Activated T-cell treated with anti-CD3 and anti-CD28 coated beads, Interleukin-2, amount 50 U/mL, for 1 hour (primary cell): Measurements from ENCODE around the gene GFER.
"Not testable (repeated sequence)": the region's sequence is repeated elsewhere in the genome, so short reads cannot be mapped to it uniquely, and the experiment has no call there.

Experiments
- DNase-seq: peaks from one replicate; pipeline ENCODE4 v3.0.0-alpha.2; 2020

The GFER gene

DNA sequence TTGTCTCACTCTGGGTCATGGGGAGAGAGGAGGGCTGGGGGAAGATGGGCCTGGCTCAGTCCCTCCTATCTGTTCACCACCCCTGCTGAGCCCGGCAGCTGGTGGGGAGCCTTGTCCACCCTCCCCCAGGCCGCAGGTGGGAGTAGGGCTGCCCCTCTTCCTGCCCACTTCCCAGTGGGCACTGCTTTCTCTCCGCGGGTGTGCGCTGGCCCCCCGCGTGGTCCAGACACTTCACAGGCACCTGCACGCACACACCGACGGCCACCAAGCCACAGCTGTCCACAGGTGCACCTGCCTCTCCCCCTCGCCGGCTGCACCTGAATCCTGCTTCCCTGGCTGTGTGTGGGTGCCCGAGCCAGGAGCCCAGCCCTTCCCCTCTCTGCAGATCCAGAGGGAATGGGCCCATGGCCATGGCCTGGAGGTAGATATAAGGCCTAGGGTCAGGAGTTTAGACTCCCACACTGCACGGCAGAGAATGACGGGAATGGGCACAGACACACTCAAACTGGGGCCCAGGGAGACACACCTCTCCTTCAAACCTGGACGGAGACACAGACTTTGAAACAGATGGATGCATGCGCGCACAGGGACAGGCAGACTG is 44.7 kb downstream of the GFER start:
- no peak for DNase-seq

DNA sequence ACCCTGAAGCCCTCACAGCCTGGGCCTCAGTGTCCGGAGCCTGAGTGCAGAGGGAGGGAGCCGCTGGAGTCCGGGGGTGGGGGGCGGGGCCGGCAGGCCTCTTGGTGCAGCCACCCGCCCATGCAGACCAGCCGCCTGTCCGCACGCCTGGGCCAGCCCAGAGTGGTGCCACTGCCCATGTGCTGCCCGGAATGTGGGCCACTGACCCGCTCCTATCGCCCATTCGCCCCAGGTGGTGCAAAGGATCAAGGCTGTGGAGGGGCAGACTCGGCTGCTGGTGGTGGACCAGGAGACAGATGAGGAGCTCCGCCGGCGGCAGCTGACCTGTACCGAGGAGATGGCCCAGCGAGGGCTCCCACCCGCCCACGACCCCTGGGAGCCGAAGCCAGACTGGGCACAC is 45.4 kb downstream of the GFER start:
- DNase-seq: no peak

DNA sequence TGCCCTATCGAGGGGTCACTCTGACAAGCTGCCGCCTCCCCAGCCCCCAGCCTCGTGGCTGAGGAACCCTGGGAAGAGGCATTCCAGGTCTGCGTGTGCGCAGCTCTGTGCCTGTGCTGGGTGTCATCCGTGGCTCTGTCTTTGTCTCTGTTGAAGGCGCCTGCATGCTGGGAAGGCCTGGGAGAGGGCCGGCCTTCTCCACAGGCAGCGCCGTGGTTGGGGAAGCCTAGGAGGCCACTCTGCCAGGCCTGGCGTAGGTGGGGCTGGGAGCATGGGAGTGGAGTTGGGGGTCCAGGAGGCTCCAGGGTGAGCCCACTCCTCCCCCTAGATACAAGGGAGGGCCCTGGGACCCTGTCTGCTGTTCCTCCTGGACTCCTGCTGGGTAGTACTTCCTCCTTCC is 46.0 kb downstream of the GFER start:
- no peak for DNase-seq

DNA sequence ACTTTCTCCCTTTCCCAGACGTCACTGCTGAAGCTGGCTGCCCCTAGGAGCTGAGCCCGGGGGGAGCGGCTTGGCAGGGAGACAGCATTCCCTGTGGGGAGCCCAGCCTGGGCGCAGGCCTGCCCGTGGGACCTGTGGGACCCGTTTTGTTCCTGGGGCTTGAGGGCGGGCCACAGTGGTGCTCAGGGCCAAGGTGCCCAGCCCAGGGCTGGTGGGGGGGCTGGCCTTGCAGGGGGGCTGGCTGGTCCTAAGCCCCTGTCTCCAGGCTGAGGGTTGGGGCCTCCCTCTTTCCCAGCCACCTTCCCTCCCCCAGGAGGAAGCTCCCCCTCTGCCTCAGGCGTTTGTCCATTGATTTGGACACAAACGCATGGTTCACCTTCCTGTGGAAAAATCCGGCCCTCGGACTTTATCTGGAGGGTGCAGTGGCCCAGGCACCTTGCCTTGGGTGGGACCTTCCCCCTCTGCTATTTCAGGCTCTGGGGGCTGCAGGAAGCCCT is 47.1 kb downstream of the GFER start:
- no peak for DNase-seq

DNA sequence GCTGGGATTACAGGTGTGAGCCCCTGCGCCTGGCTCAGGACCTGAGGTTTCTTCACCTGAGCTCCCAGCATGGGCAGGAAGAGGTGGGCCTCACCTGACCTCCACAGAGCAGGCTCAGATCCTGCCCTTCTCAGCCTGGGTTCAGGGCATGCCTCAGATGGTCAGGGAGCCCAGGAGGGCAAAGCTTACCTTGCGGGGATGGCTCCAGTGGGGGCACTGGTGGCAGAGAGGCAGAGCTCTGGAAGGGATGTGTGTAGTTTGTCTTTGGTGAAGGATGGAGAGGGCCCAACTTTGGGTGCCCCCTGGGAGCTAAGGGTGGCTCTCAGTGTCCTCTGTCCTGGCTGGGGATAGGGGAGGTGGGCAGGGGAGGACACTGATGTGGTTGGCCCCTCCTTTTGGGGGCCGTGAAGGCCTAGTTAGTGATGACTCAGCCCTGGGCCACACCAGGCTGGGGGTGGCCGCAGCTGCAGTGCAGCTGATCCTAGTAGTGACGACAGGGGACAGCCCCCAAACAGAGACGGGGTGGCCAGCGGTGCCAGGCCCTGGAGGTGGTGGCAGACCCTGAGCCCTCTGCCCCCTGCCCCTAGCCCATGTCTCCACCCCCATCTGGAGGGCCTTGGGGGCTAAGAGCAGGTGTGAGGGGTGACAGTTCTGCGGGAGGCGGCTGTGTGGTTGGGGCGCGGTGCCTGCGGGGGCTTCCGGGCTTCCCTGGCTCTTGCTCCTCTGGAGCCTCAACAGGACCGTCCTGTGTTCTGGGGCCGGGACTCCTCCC is 48.5 kb downstream of the GFER start:
- no peak for DNase-seq

DNA sequence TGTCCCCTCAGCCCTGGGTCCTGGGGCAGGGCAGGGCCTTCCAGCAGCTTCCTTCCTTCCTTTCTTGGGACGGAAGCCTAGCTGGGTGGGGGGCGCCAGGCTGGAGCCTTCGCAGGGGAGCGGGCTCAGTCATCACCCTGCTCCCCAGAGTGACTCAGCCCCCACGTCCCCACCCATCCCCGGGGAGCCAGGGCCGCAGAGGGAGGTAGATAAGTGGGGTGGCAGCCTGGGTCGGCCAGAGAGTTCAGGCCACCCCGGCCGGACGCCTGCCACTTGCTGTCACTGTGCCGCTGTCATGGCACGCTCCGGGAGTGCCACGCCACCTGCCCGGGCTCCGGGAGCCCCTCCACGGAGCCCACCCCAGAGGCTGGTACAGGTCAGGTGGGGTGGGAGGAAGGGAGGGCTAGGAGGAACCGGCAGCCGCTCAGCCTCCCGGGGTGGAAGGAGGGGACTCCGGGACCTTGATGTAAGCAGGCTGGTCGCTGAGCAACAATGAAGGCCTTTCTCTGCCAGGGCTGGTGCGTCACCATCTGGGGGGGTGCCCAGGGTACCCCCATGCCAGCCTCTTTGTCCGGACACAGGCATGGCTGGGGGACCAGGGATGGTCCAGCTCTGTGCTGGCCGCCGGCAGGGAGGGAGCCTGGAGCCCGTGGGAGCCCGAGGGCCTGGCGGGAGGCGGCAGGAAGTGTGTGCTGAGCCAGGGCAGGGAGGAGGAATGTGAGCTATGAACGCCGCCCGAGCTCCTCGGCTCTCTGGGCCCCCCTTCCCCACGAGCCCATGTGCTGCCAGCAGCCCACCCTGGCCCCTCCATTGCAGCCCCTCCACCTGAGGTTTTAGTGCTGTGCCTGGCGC is 49.3 kb downstream of the GFER start:
- DNase-seq: no peak

DNA sequence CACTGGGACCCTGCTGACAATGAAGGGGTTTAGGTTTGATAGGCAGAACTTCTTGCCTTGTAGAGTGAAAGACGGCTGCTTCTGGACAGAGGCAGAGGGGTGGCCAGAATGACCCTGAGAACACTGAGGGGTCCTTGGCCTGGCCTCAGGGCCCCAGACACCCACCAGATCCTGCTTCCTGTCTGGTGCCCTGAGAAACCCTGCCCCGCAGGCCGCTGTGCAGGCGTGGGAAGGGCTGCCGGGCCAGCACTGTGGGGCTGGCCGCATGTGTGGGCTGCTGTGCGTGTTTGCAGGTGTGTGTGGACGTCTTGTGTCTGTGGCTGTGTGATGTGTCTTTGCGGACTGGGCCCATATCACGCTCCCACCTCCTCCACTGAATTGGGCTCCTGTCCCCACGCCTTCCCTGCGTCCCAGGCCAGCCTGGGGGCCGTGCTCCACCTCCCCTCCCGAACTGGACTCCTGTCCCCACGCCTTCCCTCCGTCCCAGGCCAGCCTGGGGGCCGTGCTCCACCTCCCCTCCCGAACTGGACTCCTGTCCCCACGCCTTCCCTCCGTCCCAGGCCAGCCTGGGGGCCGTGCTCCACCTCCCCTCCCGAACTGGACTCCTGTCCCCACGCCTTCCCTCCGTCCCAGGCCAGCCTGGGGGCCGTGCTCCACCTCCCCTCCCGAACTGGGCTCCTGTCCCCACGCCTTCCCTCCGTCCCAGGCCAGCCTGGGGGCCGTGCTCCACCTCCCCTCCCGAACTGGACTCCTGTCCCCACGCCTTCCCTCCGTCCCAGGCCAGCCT is 50.1 kb downstream of the GFER start:
- not testable (repeated sequence) for DNase-seq

DNA sequence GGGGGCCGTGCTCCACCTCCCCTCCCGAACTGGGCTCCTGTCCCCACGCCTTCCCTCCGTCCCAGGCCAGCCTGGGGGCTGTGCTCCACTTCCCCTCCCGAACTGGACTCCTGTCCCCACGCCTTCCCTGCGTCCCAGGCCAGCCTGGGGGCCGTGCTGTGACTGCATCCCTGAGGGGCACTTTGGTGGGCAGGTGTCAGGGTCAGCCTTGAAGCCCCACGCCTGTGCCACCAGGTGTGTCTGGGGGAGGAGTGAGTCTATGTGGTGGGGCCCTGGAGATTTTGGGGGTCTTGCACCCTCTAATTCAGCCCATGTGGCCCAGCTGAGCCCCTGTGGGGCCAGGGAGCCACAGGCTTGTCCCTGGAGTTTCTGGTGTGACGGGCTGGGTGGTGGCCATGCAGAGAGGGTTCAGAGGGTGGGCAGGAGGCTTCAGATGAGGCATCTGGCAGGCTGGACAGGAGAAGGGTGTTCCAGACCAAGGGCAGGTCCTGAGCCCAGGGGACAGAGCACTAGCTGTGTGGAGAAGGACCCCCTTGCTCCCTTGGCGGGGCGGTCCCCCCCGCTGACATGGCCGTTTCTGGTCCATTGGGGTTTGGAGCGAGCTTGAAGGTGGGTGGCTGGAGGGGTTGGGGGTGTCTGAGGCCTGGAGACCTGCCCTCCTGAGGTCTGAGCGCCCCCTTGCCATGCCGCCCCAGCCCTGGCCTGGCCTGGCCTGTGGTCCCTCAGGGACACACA is 50.9 kb downstream of the GFER start:
- no peak for DNase-seq

DNA sequence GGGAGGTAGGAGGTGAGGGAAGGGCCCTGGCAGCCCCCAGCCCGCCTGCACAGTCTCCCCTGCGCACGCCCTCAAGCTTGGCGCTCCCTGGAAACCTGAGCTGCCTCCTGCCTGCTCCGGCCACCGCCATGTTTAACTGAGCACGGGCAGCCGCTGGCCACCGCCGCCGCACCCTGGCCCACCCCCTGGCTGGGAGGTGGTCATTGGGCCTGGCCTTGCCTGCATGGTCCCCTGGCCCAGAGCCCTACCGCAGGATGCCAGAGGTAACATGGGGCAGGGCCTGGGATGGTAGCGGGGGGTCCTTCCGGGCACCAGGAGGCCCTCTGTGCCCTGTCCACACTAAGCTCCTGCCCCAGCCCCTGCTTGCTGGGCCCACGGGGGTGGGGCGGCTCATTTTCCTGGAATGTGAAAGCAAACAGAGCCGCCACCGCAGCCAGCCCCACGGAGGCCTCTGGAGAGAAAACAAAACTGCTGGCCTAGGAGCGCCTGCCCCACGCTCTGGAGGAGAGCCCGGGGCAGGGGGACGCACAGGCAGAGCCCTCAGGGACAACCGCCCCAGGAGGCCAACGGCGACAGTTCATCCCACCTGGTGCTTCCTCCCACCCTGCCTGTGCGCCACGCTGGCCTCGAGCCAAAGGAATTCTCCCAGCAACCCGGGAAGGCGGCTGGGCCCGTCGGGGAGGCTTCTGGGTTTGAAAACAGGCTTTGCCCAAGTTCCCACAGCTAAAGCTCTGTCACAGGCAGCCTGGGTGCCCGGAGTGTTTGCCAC is 51.6 kb downstream of the GFER start:
- no peak for DNase-seq

DNA sequence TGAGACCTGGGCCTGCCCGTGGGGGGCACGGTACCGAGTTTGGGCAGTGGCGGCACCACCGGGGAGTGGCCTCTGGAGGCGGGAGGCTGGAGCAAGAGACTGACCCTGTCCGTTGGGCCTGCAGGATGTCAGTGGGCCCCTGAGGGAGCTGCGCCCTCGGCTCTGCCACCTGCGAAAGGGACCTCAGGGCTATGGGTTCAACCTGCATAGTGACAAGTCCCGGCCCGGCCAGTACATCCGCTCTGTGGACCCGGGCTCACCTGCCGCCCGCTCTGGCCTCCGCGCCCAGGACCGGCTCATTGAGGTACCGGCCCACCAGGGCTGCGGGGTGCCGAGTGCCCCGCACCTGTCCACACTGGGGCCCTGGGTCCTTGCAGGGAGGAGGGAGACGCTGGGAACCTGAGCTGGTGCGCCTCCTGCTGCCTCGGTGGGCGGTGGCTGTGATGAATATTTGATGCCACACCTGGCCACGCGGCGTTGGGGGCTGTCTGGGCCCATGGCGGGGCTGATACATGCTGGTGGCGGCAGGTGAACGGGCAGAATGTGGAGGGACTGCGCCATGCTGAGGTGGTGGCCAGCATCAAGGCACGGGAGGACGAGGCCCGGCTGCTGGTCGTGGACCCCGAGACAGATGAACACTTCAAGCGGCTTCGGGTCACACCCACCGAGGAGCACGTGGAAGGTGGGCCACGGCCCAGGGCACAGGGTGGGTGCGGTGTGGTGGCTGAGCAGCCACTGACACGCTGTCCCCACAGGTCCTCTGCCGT is 52.4 kb downstream of the GFER start:
- no peak for DNase-seq

DNA sequence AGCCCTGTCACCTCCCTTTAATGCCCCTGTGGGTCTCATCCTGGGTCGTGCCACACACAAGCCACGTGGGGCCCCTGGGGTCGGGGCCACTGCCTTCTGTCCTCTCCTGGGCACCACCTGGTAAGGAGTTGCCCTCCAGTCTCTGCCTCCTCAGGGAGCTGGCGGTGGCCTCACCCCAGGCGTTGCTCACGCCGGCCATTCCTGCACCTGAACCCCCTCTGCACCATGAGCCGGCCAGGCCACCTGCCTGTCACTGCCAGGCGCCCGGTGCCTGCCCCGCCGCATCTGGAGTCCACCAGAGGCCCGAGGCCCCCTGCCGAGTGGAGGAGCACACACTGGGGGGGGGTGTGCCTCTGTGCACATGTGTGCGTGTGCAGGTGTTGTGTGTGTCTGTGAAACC is 53.1 kb downstream of the GFER start:
- DNase-seq: no peak
